AG09319 (cell line): ENCODE results near the gene TBL1X.

Source experiments
- DNase-seq: peaks from one replicate; pipeline ENCODE4 v3.0.0-alpha.2; 2010; ENCODE audit warnings: low read depth; ENCODE audit errors: extremely low read depth
- CTCF ChIP-seq: IDR thresholded peaks from 2 replicates; pipeline ENCODE4 v1.5.1; 2011; ENCODE audit warnings: low read depth, mild to moderate bottlenecking, inconsistent platforms, low read length, moderate library complexity

The TBL1X gene

DNA sequence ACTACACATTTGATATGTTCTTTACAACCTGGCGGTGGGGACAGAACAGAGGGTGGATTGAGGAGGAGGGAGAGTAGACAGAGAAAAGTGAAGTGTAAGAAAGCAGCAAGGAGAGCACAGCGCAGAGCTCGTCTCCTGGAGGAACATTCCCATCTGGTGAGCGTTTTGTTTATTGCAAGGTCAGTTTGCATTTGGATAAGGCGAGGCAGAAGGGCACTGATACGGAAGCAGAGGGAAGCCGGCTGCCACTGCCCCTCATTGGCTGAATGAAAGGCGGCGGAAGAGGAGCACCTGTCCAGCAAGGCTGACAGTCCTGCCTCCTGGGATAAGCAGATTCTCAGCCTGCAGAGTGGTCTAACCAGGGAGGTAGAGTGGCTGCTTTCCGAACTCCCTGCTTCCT lies 217.6 kb downstream of the TBL1X start:
- peak; percentile 17 for TF ChIP-seq CTCF
- DNase-seq, result no peak

DNA sequence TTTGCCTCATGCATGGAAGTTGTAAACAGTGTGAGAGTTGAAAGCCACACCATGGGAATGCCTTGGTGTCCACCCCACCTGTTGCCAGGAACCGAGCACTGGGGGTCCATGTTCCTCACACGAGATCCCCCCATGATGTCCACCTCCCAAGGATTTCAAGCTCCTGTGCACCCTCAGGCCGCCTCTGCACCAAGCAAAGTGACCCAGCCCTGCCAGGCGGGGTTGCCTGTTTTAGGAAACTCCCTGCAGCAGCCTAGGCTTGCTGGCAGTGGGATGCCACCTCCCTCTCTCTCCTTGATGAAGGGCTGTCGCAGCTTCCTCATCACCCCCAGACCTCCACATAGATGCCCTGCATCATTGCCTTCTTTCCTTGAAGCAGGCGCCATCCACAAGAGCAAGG lies 218.0 kb downstream of the TBL1X start:
- DNase-seq, result no peak

GRCh38 chrX:9683350-9683749 lies 218.5 kb downstream of the TBL1X start:
- DNase-seq, result no peak
- TF ChIP-seq CTCF, result no peak

More for the DNA sequence above, 218.0 kb downstream of the TBL1X start:
- TF ChIP-seq CTCF, result no peak

GRCh38 chrX:9687899-9688298 lies 223.0 kb downstream of the TBL1X start:
- no peak for DNase-seq
- no peak for TF ChIP-seq CTCF

GRCh38 chrX:9688833-9689232 lies 224.0 kb downstream of the TBL1X start:
- TF ChIP-seq CTCF, result no peak
- DNase-seq, result no peak

GRCh38 chrX:9690046-9690445 lies 225.2 kb downstream of the TBL1X start:
- no peak for DNase-seq
- TF ChIP-seq CTCF, result no peak

GRCh38 chrX:9693307-9694001 lies 228.6 kb downstream of the TBL1X start:
- DNase-seq, result no peak
- no peak for TF ChIP-seq CTCF
